HG02642 (cell line): ENCODE results near the gene TNKS2.

ENCODE experiments used
- ATAC-seq: cut with Tn5 transposase; IDR thresholded peaks from one replicate; pipeline ENCODE4 v1.9.1; 2021; ENCODE audit warnings: mild to moderate bottlenecking; ENCODE audit not compliant: unreplicated experiment, poor library complexity

The TNKS2 gene

GRCh38 chr10:91907033-91907594, 108.9 kb downstream of the TNKS2 start:
- ATAC-seq: no peak

GRCh38 chr10:91907914-91908336, 109.7 kb downstream of the TNKS2 start:
- ATAC-seq: no peak

GRCh38 chr10:91908337-91909116, 110.3 kb downstream of the TNKS2 start:
- peak; percentile 93 for ATAC-seq

GRCh38 chr10:91909117-91909677, 111.0 kb downstream of the TNKS2 start, which contains the start of gene FGFBP3:
Gene FGFBP3 (minus strand): TSS chr10:91909486. CDS start chr10:91908969, 517 bp downstream.
- peak; percentile 6 for ATAC-seq

GRCh38 chr10:91910467-91910866, 112.2 kb downstream of the TNKS2 start:
- ATAC-seq: no peak
